Measurements from ENCODE around the gene FOXN1.

- TF ChIP-seq YY1 (IDR thresholded peaks at IDR 0.05): no peak
- TF ChIP-seq TAF1 (conservative IDR thresholded peaks at IDR 0.05): no peak
- TF ChIP-seq CTCF (IDR thresholded peaks at IDR 0.05; ENCODE audit: low read depth, low read length, missing input control): no peak
- no peak for TF ChIP-seq MAX (IDR thresholded peaks at IDR 0.05)
Observed at GRCh38 chr17:28470914-28471366, 35.2 kb upstream of the FOXN1 start.
